ENCODE results near the gene BRCC3. TPM values are rescaled to one million over a fixed set of nuclear protein-coding genes. Genes with fewer than 3 reads are reported as not detected.

BRCC3 gene
- total and polyA plus RNA-seq, 10 of the 15 experiments (the other 5 are each of a cell fraction or from before 2014, with no cell fraction given): 15.5 to 57.5 (median 35.6) TPM

GRCh38 chrX:155127465-155127864 is 56.2 kb downstream of the BRCC3 start:
- no peak overlapping the region for H3K27ac ChIP-seq (ENCODE audit: control insufficient read depth, insufficient read depth)
- H4K20me1 ChIP-seq (ENCODE audit: control insufficient read depth, insufficient read depth): no peaks in the 10 kb centered on the region
- H3K27me3 ChIP-seq (replicated peaks in 1 of 2; ENCODE audit: control insufficient read depth in 2 of 2, insufficient read depth in 2 of 2, low read length in 1 of 2): no peaks in the 10 kb centered on the region
- no peak for FAIRE-seq
- SMC1A ChIA-PET (ENCODE audit: uncharacterized antibody, unreplicated experiment): no interaction called here
- H3K4me1 ChIP-seq (ENCODE audit: control insufficient read depth, insufficient read depth, low read length): no peaks in the 10 kb centered on the region
- 79% methylated on average over 1 of the region's 1 CpG for WGBS (ENCODE audit: insufficient coverage, insufficient replicate concordance, low lambda C conversion rate, missing lambda C conversion rate)
- H3K9ac ChIP-seq (ENCODE audit: control insufficient read depth, insufficient read depth, low read length): no peak overlapping the region
- TF ChIP-seq PAX5 (IDR thresholded peaks at IDR 0.05; ENCODE audit: borderline replicate concordance, low read depth, low read length) (no peak), KDM1A (IDR thresholded peaks at IDR 0.05; ENCODE audit: borderline replicate concordance) (no peak), RELB (IDR thresholded peaks at IDR 0.05; ENCODE audit: low read depth) (no peak), BACH1 (IDR thresholded peaks at IDR 0.05; ENCODE audit: borderline replicate concordance) (no peak)
- TF ChIP-seq, protein P1, sequence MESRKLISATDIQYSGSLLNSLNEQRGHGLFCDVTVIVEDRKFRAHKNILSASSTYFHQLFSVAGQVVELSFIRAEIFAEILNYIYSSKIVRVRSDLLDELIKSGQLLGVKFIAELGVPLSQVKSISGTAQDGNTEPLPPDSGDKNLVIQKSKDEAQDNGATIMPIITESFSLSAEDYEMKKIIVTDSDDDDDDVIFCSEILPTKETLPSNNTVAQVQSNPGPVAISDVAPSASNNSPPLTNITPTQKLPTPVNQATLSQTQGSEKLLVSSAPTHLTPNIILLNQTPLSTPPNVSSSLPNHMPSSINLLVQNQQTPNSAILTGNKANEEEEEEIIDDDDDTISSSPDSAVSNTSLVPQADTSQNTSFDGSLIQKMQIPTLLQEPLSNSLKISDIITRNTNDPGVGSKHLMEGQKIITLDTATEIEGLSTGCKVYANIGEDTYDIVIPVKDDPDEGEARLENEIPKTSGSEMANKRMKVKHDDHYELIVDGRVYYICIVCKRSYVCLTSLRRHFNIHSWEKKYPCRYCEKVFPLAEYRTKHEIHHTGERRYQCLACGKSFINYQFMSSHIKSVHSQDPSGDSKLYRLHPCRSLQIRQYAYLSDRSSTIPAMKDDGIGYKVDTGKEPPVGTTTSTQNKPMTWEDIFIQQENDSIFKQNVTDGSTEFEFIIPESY (IDR thresholded peaks at IDR 0.05): no peak
- TF ChIP-seq, protein P2, sequence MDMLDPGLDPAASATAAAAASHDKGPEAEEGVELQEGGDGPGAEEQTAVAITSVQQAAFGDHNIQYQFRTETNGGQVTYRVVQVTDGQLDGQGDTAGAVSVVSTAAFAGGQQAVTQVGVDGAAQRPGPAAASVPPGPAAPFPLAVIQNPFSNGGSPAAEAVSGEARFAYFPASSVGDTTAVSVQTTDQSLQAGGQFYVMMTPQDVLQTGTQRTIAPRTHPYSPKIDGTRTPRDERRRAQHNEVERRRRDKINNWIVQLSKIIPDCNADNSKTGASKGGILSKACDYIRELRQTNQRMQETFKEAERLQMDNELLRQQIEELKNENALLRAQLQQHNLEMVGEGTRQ (IDR thresholded peaks at IDR 0.05; ENCODE audit: borderline replicate concordance, low read depth, low read length): no peak
- no peaks in the 10 kb centered on the region for H3K9me3 ChIP-seq (replicated peaks; ENCODE audit: control insufficient read depth, insufficient read depth, low read length)
- no peaks in the 10 kb centered on the region for H3K36me3 ChIP-seq (ENCODE audit: control insufficient read depth in 2 of 2, insufficient read depth in 2 of 2, low read length in 1 of 2)
- POLR2A ChIA-PET: no interaction called here
- no peaks in the 10 kb centered on the region for H3K79me2 ChIP-seq (ENCODE audit: control insufficient read depth, insufficient read depth, low read length)
- DNase-seq (ENCODE audit: low read depth, low spot score): no peak
- no TSS peak for BruUV-seq (replicated peaks)
- H2AFZ ChIP-seq (ENCODE audit: control insufficient read depth, low read depth, low read length): no peak overlapping the region
- intact Hi-C loops (cut with micrococcal nuclease; ENCODE audit: unreplicated experiment): no loop called here
- no peak for ATAC-seq
- RAD21 ChIA-PET (ENCODE audit: unreplicated experiment): no interaction called here
- H3K4me2 ChIP-seq (ENCODE audit: control insufficient read depth, insufficient read depth): no peak overlapping the region
- in situ Hi-C loops (cut with MboI): no loop called here
- CTCF ChIA-PET: interaction anchor here (0.6 to 2.0 kb wide), 2 partner anchors 34 to 36 kb away, joined by 5 to 8 read pairs; no protein-coding TSS in a partner anchor
- H3K4me3 ChIP-seq: no peak overlapping the region
